Stimulated activated CD8-positive, alpha-beta memory T cell treated with anti-CD3 and anti-CD28 coated beads, Interleukin-2, amount 100 ng/mL, for 1 hour (primary cell): Measurements from ENCODE around the gene ZNF516.
"Not testable (repeated sequence)": the region's sequence is repeated elsewhere in the genome, so short reads cannot be mapped to it uniquely, and the experiment has no call there.

Experiments
- DNase-seq, 2 donors: peaks; one replicate each; pipeline ENCODE4 v3.0.0-alpha.2; 2020; ENCODE audit warnings: low read depth in 2 of 2

The ZNF516 gene

GRCh38 chr18:76490670-76491472 is 4.2 kb downstream of the ZNF516 start:
- DNase-seq: no peak

DNA sequence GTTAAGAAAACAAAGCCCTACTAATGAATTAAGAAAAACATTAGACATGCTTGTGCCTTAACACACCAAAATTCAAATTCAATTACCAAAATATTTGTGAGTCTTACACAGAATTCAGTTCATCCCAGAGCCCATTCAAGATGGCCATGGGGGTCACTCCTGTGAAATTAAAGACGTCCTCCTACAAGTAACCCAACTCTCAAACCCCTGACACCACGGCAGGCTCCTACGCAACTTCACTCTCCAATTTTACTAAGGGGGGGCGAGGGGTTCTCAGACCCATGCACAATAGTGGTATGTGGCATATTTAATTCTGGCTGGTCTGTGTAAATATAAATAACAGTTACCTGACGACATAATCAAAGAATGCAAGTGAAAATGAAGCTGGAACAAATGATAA is 5.0 kb downstream of the ZNF516 start:
- no peak for DNase-seq

- no peak for DNase-seq
Observed at GRCh38 chr18:76489081-76489480, 6.0 kb downstream of the ZNF516 start.

- DNase-seq: no peak
Observed at GRCh38 chr18:76488190-76488589, 6.9 kb downstream of the ZNF516 start.

DNA sequence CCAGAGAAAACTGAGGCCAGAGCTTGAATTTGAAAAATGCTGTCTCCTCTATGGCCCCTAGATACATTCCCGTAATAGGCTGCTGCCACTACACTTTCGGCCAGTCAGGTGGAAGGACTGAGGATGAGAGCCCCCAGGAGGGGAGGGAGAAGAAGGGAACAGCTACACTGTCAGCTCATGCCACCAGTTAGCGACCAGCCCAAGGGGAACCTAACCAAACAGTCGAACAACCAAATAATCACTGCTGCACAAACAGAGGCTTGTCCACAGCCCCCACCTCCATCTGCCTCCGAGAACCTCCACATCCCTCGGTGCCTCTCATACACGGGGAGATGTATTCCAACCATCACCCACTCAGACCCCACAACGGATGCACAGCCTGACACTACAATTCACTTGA is 7.3 kb downstream of the ZNF516 start:
- DNase-seq: no peak

DNA sequence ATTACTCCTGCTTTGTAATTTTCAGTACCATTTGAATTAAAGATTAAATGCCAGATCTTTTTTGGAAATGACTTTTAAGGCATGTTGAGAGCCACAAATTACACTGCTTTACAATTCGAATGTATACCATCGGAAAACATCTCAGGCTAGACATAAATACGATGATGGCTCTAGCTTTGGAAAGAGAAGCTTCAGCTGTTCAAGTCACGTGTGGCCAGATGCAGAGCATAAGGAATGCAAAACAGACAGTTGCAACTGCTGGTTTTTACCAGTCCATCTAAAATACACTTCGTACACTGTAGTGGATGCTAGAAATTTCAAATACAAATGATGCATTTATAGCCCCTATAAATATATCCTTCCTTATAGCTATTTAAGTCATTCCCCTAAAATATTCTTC is 8.0 kb downstream of the ZNF516 start:
- no peak for DNase-seq

DNA sequence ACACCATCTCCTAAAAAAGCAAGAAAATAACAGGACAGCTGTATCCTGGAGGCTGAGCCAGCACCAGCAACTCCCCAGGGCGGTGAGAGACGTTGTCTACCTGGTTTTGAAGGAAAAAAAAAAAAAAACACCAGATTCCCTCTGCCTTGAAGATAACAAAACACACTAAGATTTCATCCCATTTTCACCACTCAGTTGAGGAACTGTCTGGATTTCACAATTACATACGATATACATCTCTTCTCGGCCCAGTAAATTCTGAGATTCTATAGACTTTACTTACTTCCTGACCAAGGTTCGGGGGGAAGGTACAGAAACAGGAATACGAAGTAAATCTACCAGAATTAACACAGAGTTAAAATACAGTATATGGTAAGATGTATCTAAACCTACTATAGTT is 8.5 kb downstream of the ZNF516 start:
- DNase-seq: no peak

DNA sequence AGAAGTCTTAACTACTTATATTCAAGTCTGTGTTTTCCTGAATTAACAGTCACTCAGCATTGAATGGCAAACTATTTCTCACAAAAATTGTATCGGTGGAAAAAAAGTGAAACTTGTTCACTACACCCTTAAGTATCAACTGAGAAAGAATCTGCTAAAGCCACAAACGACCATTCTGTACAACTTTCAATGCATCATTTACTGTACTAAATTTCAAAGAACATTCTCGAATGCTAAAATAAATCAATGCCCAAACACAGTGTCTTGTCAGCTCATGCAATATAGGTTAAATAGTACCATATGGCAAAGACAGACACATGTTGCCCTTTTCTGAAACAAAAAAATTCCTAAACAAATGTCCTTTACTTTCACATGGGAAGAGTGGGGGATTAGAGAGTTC is 9.0 kb downstream of the ZNF516 start:
- DNase-seq: no peak

GRCh38 chr18:76484749-76485387 is 10.2 kb downstream of the ZNF516 start:
- DNase-seq: no peak

DNA sequence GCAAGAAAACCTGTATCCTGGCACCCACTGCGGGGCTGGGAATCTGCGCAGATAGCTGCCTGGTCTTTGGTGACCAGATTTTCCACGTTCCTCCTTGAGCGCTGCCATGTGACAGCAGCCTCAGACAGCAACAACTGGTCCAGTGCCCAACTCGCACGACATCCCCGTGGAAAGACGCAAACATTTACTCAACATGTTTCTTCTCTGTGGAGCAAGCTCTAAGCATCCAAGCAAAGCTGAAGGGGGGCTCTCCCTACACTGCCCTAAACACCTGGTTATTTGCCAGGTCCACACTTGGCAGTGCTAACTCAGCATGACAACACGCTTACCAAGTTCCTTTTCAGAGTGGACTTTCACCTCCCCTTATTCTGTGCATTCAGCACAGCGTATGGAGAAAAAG is 11.3 kb downstream of the ZNF516 start:
- DNase-seq: no peak

DNA sequence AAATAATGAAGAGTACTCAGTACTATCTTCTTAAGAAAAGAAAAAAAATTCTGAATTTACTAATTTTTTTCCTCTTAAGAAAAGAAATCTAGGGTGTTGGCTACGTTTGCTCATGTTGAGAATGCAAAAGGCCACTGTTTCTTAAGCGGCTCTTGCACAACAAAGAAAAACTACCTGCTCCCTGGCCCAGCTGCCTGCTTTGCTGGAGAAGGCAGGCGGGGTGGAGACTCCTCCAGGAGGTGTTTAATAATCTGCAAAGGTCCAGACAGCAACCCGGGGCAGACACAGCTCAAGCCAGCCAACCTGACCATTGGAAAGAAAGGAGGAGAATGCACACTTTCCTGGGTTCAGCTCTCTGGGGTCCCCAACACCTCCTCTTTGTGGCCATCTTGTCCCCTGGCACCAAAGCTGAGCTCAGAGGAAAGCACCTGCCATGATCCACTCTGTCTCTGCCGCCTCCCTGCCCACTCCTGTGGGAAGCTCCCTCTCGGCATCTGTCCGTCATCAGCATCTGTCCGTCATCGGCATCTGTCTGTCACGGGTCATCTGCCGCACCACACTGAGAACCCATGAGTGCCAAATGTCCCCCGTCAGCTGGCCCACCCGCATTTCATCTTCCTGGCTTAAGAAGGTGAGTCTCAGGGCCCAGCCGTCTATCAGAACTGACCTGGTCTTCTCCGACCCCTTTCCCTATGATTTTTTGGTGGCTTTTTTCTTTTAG is 11.9 kb downstream of the ZNF516 start:
- DNase-seq: no peak

- DNase-seq: no peak
Observed at GRCh38 chr18:76482267-76482666, 12.8 kb downstream of the ZNF516 start.

- DNase-seq: no peak
Observed at GRCh38 chr18:76480913-76481312, 14.1 kb downstream of the ZNF516 start.

- no peak for DNase-seq
Observed at GRCh38 chr18:76479351-76480238, 15.4 kb downstream of the ZNF516 start.

GRCh38 chr18:76476665-76477561 is 18.1 kb downstream of the ZNF516 start:
- DNase-seq: no peak

- no peak for DNase-seq
Observed at GRCh38 chr18:76475450-76476194, 19.4 kb downstream of the ZNF516 start.

- no peak for DNase-seq
Observed at GRCh38 chr18:76474824-76475223, 20.2 kb downstream of the ZNF516 start.

DNA sequence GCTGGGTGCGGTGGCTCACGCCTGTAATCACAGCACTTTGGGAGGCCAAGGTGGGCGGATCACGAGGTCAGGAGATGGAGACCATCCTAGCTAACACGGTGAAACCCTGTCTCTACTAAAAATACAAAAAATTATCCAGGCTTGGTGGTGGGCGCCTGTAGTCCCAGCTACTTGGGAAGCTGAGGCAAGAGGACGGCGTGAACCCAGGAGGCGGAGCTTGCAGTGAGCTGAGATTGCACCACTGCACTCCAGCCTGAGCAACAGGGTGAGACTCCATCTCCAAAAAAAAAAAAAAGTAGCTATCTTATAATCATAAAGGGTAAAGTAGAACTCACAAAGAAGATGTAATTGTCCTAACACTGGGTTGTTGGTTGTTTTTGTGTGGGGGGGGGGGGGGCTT is 21.5 kb downstream of the ZNF516 start:
- not testable (repeated sequence) for DNase-seq

DNA sequence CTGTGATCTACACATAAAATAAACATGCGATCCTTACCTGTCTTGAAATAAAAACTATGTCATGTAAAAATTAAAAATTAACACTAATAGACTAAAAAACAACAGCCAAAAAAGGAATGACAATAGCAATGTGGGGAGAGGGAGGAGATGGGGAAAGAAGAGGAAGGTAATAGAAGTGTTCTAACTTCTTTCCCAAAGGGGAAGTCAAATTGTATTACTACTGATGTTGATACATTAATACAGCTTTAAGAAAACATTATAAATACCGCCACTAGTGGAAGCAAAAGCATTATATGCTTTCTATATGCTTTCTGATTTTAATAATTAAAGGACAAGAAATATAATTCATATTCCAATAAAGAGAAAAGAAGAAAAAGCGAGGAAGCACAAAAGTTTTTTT is 22.2 kb downstream of the ZNF516 start:
- DNase-seq: no peak

DNA sequence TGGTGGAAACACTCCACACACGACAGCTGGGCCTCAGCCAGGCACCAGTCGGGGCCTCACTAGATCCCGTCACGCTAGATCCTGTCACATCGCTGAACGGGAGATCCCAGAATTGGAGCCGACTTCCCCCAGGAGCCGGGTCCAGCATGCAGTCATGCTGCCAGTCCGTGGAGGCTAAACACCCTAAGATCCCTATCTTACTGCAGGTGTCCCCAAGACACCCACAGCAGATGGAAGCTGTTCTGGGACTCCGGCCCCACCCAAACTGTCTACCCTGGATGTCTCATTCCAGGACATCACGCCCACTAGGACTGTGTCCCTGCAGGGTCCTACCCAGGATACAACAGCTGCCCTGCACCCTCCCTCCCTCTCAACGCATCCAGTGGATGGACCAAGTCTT is 23.4 kb downstream of the ZNF516 start:
- DNase-seq: no peak
